ENCODE results near the gene CDT1.

DNA sequence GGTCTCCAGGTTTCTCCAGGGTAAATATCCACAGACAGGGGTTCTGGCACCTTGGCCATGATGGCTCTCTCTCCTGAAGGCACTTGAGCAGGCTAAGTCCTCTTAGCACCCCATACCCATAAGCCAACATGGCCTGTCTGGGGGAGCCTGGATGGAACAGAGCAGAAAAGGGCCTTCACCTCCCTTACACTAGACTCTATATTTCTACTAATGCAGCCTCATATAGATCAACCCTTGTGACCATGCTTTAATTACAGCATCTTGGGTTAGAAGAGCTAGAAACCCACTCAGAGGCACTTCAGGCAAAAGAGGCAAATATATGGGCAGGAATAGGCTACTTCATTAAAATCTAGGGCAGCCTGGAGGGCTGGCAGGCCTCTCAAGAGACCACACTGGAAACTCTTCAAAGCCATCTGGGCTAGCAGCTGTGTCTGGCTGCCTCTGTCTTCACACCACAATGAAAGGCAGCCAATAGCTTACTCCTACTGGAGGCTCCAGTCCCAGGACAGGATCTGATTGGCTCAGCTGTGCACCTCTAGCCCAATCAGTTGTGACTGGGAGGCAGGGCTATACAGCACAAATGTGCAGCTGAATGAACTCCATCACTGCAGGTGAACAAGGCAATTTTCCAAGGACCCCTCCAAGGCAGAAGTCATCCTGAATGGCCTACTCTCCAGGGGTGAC lies 4.7 kb upstream of the CDT1 start:
- TF ChIP-seq, protein P1, sequence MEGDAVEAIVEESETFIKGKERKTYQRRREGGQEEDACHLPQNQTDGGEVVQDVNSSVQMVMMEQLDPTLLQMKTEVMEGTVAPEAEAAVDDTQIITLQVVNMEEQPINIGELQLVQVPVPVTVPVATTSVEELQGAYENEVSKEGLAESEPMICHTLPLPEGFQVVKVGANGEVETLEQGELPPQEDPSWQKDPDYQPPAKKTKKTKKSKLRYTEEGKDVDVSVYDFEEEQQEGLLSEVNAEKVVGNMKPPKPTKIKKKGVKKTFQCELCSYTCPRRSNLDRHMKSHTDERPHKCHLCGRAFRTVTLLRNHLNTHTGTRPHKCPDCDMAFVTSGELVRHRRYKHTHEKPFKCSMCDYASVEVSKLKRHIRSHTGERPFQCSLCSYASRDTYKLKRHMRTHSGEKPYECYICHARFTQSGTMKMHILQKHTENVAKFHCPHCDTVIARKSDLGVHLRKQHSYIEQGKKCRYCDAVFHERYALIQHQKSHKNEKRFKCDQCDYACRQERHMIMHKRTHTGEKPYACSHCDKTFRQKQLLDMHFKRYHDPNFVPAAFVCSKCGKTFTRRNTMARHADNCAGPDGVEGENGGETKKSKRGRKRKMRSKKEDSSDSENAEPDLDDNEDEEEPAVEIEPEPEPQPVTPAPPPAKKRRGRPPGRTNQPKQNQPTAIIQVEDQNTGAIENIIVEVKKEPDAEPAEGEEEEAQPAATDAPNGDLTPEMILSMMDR (IDR thresholded peaks at IDR 0.05), result no peak
- TF ChIP-seq POLR2AphosphoS5 (IDR thresholded peaks at IDR 0.05) (no peak), POLR2A (IDR thresholded peaks at IDR 0.05) (no peak), EP300 (IDR thresholded peaks at IDR 0.05) (no peak)
